HG02798 (cell line): ENCODE data around the gene ENPP7.

ENCODE experiments used
- ATAC-seq: cut with Tn5 transposase; IDR thresholded peaks from one replicate; pipeline ENCODE4 v1.9.1; 2021; ENCODE audit warnings: mild to moderate bottlenecking; ENCODE audit not compliant: unreplicated experiment, poor library complexity

ENPP7 gene

GRCh38 chr17:79702034-79702433 is 28.7 kb upstream of the ENPP7 start:
- ATAC-seq = no peak

DNA sequence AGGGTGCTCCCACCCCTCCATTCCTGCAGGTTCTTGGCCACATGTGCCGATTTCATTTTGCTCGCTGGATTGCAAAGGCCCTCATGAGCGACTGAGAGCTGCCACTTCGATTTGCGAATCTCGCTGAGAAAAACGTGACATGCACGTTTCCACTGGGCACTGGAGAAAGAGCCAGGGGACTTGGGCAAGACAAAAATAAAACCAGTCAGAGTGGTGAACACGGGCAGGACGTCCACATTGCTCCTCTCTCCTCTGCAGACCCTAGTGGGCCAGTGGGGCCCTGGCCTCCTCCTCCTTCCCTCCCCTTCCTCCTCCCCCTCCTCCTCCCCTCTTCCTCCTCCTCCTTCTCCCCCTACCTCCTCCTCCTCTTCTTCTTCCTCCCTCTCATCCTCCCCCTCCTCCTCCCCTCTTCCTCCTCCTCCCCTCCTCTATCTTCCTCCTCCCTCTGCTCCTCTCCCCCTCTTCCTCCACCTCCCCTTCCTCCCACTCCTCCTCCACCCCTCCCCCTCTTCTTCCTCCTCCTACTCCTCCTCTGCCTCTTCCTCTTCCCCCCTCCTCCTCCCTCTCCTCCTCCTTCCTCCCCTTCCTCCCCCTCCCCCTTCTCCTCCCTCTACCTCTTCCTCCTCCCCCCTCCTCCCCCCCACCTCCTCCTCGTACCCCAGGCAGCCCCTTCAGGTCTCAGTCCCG is 28.1 kb upstream of the ENPP7 start:
- no peak for ATAC-seq

GRCh38 chr17:79704691-79705090 is 26.1 kb upstream of the ENPP7 start:
- ATAC-seq = no peak

DNA sequence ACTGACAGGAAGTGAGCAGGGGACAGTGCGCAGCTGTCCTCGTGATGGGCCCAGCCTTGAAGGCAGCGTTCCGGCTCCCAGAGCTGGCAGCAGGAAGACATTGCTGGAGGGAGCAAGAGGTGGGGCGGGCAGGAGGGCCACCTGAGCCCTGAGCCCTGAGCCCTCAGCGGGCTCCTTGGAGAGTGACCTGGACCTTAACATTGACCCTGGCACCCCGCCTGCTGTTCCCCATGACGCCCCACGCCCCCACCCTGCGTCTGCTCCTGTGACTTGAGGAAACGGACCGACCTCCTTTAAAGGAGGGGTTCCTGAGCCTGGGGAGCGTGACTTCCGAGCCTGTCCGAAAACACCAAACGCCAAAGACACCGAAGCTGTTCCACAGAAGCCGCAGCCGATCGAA is 25.1 kb upstream of the ENPP7 start:
- no peak for ATAC-seq

DNA sequence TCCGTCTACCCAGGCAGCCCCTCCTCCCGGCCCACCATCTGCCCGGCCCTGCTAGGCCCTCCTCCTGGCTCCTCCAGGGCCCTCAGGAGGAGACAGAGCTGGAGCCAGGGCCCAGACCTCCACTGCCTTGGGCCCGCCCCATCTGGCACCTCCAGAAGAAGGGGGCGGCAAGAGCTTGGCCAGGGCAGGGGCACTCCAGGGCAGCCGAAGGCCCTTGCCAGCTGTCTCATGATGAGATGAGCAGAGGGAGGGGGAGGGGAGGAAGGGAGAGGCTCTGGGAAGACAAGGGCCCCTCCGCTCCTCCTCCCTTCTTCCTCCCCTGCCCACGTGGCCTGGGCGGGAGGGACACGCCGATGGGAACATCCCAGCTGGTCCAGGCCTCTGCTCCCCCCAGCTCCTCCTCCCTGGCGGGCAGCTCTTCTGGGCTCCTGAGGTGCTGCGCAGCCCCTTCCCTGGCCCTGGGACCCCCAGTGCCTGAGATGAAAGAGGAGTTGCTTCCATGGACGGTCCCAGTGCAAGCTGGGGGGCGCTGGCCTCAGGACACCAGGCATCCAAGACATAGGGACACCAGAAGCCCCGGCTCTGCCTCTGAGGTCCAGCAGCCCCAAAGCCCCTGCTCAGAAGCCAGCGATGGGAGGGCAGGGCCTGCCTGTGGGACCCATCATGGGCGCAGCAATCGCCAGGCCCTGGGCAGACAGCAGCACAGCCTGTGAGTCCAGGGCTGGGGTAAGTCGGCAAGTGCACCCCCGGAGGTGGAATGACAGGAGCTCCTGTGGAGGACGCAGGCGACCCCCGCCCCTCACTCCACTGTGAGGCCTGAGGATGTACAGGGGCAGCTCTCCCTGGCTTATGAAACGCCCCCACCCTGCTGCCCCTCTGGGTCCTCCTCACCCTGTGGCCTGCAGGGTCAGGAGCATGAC is 23.6 kb upstream of the ENPP7 start:
- no peak for ATAC-seq

DNA sequence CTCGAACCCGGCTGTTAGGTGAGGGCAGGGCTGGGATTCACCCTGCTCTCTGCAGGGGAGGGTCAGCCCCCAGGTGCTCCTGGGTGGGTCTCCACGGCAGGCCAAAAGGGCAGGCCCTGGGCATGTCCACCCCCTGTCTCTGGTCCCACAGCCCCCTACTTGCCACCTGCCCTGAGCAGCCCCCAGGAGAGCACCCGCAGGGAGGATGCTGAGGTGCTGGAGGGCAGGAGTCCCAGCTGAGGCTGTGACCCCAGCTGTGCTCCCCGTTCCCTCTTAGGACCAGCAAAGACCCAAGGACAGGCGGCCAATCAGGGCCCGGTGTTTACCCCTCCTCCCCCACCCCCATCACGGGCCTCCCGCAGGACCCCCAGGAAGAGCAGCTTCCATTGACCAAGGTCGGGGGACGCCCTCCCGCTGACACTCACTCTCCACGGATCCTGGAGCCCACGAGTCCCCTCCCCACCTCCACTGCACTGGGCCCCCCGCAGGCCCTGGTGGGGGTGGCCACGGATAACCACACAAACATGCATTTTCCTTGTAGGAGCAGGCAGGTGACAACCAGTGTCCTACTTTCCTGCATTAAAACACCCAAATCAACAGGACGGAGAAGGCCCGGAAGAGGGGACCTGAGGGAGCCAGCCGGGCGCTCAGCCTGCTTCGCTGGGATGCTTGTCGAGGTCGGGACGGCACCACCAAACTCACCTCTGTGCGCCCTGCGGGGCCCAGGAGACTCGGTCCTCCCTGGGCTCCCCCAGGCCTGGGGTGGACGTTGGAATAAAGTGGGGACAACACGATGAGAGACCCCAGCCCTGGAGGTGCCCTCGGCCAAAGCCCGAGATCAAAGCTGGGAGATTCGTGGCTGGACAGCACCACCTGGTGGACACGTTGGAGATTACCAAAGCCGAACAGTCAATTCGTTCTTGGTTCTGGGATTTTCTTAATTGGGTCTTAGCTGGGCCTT is 22.5 kb upstream of the ENPP7 start:
- no peak for ATAC-seq

- ATAC-seq = no peak
Measured at GRCh38 chr17:79711715-79712305, 18.9 kb upstream of the ENPP7 start.

DNA sequence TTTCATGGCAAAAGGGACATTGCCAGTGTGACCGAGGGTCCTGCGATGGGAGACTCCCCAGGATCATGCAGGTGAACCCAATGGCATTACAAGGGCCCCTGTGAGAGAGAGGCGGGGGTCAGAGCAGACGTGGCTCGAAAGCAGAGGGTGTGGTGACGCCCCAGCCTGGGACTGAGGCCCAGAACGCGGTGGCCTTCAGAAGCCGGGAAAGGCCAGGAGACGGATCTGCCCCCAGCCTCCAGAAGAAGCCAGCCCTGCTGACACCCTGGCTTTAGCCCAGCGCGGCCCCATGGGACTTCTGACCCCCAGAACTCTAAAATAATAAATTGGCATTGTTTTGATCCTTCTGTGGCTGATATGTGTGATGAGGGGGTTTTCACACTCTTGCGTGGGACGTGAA is 17.4 kb upstream of the ENPP7 start:
- ATAC-seq = no peak

DNA sequence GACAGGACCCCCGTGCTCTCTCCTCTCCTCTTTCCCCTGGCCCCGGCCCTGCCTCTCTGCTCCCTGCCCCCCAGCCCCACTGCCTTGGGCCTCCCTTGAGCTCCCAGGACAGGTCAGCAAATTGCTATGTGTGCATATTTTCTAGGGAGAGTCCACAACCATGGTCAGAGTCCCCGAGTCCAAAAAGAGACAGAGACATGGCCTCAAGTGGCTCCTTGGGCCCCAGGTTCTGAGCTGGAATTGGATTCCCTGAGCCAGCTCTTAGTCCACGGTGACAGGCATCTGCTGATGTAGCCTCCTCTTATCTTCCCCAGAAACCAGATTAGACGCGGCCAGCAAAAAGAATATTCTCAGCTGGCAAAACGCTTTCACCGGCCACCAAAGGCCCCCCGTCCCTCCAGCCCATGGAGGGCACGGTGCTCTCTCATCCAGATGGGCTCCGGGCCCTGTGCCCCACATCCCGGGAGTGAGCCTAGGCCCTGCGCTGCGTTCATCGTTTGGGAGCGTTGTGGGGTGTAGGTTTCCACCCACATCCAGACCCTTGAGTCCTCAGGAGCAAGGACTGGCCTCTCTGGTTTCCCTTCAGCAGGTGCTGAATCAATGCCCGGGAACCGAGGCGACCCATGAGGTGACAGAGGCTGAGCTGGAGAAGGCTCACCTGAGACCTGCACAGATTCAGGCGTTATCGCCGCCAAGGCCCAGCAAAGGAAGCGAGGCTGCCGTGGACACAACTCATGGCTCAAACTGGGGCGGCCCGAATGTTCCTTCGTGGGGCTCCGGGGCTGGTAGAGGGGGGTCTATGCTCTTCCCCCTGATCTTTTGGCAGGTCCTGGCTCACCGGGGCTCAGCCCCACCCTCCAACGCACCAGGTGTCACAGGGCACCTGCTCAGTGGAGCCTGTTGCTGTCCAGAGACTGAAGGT is 16.3 kb upstream of the ENPP7 start:
- ATAC-seq = no peak

DNA sequence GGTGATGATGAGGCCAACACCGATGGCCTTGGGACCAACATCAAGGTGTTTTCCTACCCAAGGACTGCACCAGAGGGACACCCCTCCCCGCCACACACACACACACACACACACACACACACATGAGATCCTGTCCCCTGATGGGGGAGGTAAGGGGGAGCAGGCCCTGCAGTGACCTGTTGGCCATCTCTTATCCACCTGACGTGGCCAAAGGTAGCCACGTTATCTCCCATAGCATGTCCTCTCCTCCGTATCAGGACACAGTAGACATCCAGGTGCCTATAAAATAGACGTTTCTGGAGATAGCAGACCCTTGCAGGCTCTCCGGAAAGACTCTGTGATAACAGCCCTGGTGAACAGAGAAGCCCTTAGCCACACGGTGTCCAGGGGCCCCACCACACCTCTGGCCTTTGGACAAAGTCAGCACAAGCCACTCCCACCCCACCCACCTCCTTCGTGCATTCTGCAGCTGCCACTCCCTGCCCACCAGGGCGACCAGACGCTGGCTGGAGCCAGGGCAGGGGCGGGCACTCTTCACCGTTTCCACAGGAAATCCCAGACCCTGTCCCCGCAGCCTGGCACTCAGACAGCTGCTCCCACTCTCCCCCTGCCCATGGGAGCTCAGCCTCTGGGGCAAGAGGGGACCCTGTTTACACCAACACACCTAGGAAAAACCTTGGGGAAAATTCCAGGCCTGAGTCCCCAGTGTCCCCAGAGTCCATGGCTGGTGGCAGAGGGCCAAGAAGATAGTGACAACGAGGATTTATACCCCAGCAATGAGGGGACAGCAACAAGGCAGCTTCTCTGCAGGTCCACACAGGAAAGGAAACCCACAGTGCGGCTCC is 15.4 kb upstream of the ENPP7 start:
- ATAC-seq = no peak

- ATAC-seq = no peak
Measured at GRCh38 chr17:79715943-79716797, 14.6 kb upstream of the ENPP7 start.

DNA sequence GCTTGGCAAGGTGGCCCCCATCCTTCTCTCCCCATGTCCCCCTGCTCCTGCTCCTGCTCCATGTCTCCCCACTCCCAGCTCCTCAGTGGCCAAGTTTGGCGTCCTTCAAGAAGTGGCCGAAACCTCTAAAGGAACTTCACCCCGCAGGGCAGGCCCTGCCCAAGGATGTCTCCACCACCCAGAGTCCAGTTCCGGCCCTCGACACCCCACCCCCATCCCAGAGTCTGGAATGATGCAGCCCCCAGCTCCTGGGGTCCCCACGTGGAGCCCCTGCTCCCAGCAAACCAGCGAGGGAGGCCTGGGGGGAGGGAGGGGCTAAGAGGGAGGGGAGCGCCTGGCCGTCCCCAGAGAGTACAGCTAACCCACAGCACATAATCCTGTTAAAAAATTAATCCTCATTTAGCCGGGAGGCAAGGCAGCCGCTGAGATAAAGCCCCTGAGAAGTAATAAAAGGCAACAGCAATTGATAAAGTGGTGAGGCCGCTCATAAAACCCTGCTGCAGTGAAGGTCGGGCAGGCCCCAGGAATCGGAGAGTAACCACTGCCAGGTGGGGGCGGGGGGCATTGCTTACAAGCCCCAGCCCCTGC is 9.9 kb upstream of the ENPP7 start:
- ATAC-seq = no peak

DNA sequence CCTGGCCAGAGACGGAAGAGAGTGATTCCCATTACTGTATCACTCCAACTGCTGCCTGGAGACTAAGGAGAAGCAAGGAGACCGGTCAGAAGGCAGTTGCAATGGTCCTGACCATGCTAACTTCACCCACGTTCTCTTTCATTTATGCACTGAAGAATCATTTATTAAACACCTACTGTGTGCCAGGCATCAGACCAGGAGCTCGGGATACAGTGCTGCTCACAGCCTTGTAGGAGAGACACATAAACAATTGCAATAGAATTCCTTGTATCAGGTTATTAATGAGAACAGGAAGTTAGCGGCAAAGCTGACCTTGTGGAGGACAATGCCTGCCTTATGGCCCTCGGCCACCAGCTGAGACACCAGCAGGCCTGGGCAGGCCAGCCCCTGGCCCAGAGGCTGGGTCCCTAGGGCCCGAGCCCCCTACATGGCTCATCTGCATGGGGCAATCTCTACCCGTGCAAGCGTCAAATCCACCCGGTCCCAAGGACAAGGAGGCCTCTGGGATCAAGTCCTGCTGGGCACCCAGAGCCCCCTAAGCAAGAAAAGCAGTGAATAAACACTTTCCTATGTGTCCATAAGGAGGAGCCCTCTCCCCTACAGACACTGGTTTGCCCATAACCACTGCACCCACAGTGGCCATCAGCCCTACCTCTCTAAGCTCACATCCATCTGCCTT is 8.6 kb upstream of the ENPP7 start:
- ATAC-seq = no peak

GRCh38 chr17:79722787-79723186 is 8.0 kb upstream of the ENPP7 start:
- ATAC-seq = no peak

DNA sequence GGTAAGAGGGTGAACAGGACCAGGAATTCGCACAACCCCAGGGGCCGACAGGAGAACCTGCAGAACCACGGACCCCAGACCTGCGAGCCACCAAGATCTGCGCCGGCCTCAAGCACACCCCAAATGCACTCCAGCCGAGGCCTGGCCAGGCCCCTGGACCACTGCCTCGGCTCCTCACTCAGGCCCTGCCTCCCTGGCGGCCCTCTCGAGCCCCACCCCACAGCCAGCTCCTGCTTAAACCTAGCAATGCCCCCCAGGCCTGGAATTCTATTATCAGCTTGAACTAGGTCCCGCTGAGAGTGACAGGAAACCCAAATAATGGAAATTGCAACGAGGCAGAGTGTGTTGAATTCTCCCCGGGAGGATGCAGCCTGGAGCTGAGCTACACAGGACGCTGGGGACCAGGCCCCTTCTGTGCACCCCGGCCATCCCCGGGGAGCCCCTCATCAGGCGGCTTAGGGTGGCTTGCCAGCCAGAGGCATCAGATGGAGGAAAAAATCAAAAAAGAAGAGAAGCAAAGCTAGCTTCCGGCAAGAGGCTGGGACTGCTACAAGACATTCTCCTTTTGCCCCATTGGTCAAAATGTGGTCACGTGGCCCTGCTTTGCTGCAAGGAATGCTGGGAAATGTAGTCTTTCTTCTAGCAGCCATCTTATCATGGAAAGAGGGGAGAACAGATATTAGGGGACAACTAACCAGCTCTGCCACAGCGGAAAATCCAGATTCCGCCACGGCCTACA is 2.4 kb upstream of the ENPP7 start:
- ATAC-seq = no peak
